ENCODE data around the gene HOXD11. TPM values are rescaled to one million over a fixed set of nuclear protein-coding genes. Genes with fewer than 3 reads are reported as not detected.

HOXD11 gene
- polyA plus RNA-seq, 1 donor from 2014 or later, result not detected

DNA sequence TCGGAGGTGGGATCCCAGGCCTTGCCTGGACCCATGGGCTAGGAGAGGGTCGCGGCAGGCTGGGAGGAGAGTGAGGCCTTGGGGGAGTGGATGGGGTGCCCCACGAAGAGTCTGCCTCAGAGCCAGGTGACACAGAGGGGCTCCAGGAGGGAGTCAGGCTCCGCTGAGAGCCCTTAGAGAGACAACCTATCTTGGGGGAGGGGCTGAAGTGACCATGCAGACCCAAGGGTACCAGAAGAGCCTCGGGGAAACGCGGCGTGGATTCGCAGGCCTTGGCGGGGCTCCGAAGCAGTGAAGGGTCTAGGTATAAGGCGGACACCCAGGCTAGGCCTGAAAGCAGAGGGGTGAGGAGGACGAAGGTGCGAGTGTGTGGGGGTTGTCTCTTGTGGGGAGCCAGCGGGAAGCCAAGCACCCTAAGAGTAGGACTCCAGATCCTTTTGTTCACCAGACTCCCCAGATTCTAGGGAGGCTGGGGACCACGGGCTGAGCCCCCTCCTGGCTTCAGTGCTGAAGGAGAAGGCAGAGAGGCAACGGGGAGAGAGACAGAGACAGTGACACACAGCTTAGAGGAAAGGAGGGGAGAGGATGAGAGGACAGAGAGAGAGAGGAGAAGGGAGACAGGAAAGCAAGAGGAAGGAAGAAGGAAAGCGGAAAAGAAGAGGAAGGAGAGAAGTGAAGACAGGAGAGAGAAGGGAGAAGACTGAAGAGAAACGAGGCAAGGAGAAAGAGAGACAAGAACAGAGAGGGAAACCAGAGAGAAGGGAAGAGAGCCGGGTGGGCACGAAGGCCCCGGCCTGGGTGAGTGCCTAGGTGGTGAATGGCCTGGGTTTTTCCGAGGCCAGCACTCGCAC lies 1.1 kb upstream of the HOXD11 start:
- Histone ChIP-seq H3K9me2 (ENCODE audit: insufficient read depth, low read length) (no peaks in the 10 kb centered on the region), H3K4me3 (ENCODE audit: low read length) (no peak overlapping the region), H3K27me3 (ENCODE audit: insufficient read depth, low read depth, low read length) (peaks cover 96% of the 10 kb centered on the region), H4K20me1 (ENCODE audit: insufficient read depth) (no peaks in the 10 kb centered on the region), H3F3A (ENCODE audit: insufficient read depth, low read length, poor library complexity, severe bottlenecking) (no peaks in the 10 kb centered on the region), H3K9ac (ENCODE audit: low read length) (no peak overlapping the region), H3K9me3 (ENCODE audit: low read length) (no peaks in the 10 kb centered on the region), H3K79me2 (replicated peaks; ENCODE audit: insufficient read depth, low read length) (no peaks in the 10 kb centered on the region), H3K4me2 (ENCODE audit: low read length) (no peak overlapping the region), H2AFZ (ENCODE audit: low read depth, low read length) (no peak overlapping the region), H3K36me3 (ENCODE audit: insufficient read depth, low read length) (no peaks in the 10 kb centered on the region), H3K27ac (ENCODE audit: low read length) (no peak overlapping the region)
- TF ChIP-seq MXI1 (conservative IDR thresholded peaks at IDR 0.05; ENCODE audit: poor library complexity, severe bottlenecking), result no peak
- TF ChIP-seq EZH2 (IDR thresholded peaks at IDR 0.05; ENCODE audit: borderline replicate concordance, insufficient read depth, low read length, poor library complexity, severe bottlenecking), result no peak
- TF ChIP-seq EP300 (conservative IDR thresholded peaks at IDR 0.05; ENCODE audit: poor library complexity, severe bottlenecking), result no peak
- TF ChIP-seq, protein P1, sequence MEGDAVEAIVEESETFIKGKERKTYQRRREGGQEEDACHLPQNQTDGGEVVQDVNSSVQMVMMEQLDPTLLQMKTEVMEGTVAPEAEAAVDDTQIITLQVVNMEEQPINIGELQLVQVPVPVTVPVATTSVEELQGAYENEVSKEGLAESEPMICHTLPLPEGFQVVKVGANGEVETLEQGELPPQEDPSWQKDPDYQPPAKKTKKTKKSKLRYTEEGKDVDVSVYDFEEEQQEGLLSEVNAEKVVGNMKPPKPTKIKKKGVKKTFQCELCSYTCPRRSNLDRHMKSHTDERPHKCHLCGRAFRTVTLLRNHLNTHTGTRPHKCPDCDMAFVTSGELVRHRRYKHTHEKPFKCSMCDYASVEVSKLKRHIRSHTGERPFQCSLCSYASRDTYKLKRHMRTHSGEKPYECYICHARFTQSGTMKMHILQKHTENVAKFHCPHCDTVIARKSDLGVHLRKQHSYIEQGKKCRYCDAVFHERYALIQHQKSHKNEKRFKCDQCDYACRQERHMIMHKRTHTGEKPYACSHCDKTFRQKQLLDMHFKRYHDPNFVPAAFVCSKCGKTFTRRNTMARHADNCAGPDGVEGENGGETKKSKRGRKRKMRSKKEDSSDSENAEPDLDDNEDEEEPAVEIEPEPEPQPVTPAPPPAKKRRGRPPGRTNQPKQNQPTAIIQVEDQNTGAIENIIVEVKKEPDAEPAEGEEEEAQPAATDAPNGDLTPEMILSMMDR (IDR thresholded peaks at IDR 0.05; ENCODE audit: poor library complexity, severe bottlenecking), result no peak
- TF ChIP-seq SMC3 (conservative IDR thresholded peaks at IDR 0.05; ENCODE audit: poor library complexity), result no peak
- no peak for TF ChIP-seq TAF1 (IDR thresholded peaks at IDR 0.05; ENCODE audit: low read depth)
- no peak for TF ChIP-seq RAD21 (conservative IDR thresholded peaks at IDR 0.05)
- no peak for TF ChIP-seq POLR2AphosphoS5 (IDR thresholded peaks at IDR 0.05)
- no peak for TF ChIP-seq REST (IDR thresholded peaks at IDR 0.05; ENCODE audit: borderline replicate concordance)

- no peak overlapping the region for H3K9ac ChIP-seq (ENCODE audit: low read length)
- no peak overlapping the region for H3K4me3 ChIP-seq (ENCODE audit: low read length)
- no peaks in the 10 kb centered on the region for H3K9me2 ChIP-seq (ENCODE audit: insufficient read depth, low read length)
- H3K9me3 ChIP-seq (ENCODE audit: low read length), result peaks cover 3% of the 10 kb centered on the region
- H2AFZ ChIP-seq (ENCODE audit: low read depth, low read length), result no peak overlapping the region
- TF ChIP-seq RAD21 (conservative IDR thresholded peaks at IDR 0.05) (no peak), MXI1 (conservative IDR thresholded peaks at IDR 0.05; ENCODE audit: poor library complexity, severe bottlenecking) (no peak), EP300 (conservative IDR thresholded peaks at IDR 0.05; ENCODE audit: poor library complexity, severe bottlenecking) (no peak), TAF1 (IDR thresholded peaks at IDR 0.05; ENCODE audit: low read depth) (no peak), POLR2AphosphoS5 (IDR thresholded peaks at IDR 0.05) (no peak), EZH2 (IDR thresholded peaks at IDR 0.05; ENCODE audit: borderline replicate concordance, insufficient read depth, low read length, poor library complexity, severe bottlenecking) (no peak), REST (IDR thresholded peaks at IDR 0.05; ENCODE audit: borderline replicate concordance) (no peak), SMC3 (conservative IDR thresholded peaks at IDR 0.05; ENCODE audit: poor library complexity) (no peak)
- TF ChIP-seq, protein P1 (IDR thresholded peaks at IDR 0.05; ENCODE audit: poor library complexity, severe bottlenecking), result no peak
- no peaks in the 10 kb centered on the region for H3K79me2 ChIP-seq (replicated peaks; ENCODE audit: insufficient read depth, low read length)
- no peak overlapping the region for H3K4me2 ChIP-seq (ENCODE audit: low read length)
- H4K20me1 ChIP-seq (ENCODE audit: insufficient read depth), result no peaks in the 10 kb centered on the region
- no peaks in the 10 kb centered on the region for H3K36me3 ChIP-seq (ENCODE audit: insufficient read depth, low read length)
- no peak overlapping the region for H3K27ac ChIP-seq (ENCODE audit: low read length)
- H3K27me3 ChIP-seq (ENCODE audit: insufficient read depth, low read depth, low read length), result peaks cover 96% of the 10 kb centered on the region
- H3F3A ChIP-seq (ENCODE audit: insufficient read depth, low read length, poor library complexity, severe bottlenecking), result no peaks in the 10 kb centered on the region
Measured at GRCh38 chr2:176107731-176108181, 676 bp downstream of the HOXD11 start.
